T-helper 2 cell treated with Interferon-gamma antibody and Interleukin-4, amounts not matched to agents 5 μg/mL and 100 μg/mL, for 36 hours (primary cell): Measurements from ENCODE around the gene RPS6KA1.
A peak's percentile ranks its signal among the peaks of the same experiment; 100 is the strongest.

Source experiments
- DNase-seq: peaks from one replicate; pipeline ENCODE4 v3.0.0; 2021; ENCODE audit warnings: low spot score
- H3K27ac Mint-ChIP-seq: one replicate; pipeline ENCODE4 v1.8.0; 2021; ENCODE audit warnings: mild to moderate bottlenecking, mixed read lengths
- H3K27me3 Mint-ChIP-seq: one replicate; pipeline ENCODE4 v1.8.0; 2021; ENCODE audit warnings: low read depth, mixed read lengths
- H3K36me3 Mint-ChIP-seq: one replicate; pipeline ENCODE4 v1.8.0; 2021; ENCODE audit warnings: low read depth, mixed read lengths
- H3K4me1 Mint-ChIP-seq: one replicate; pipeline ENCODE4 v1.8.0; 2021; ENCODE audit warnings: low read depth, mixed read lengths
- H3K4me3 Mint-ChIP-seq: one replicate; pipeline ENCODE4 v1.8.0; 2022; ENCODE audit warnings: mild to moderate bottlenecking, moderate library complexity, mixed read lengths
- H3K9me3 Mint-ChIP-seq: one replicate; pipeline ENCODE4 v1.8.0; 2021; ENCODE audit warnings: mixed read lengths

The RPS6KA1 gene

GRCh38 chr1:26520339-26520738, 9.2 kb upstream of the RPS6KA1 start:
- no peak for DNase-seq

GRCh38 chr1:26521669-26522030, 7.9 kb upstream of the RPS6KA1 start:
- Mint-ChIP-seq H3K36me3 (no peaks in the 10 kb centered on the region), H3K4me1 (no peaks in the 10 kb centered on the region), H3K9me3 (no peaks in the 10 kb centered on the region), H3K4me3 (no peak overlapping the region), H3K27me3 (peaks cover 12% of the 10 kb centered on the region), H3K27ac (no peak overlapping the region)
- no peak for DNase-seq

More at GRCh38 chr1:26520339-26520738, 9.2 kb upstream of the RPS6KA1 start:
- Mint-ChIP-seq H3K27me3 (peaks cover 12% of the 10 kb centered on the region), H3K27ac (no peak overlapping the region), H3K4me1 (no peaks in the 10 kb centered on the region), H3K4me3 (no peak overlapping the region), H3K36me3 (no peaks in the 10 kb centered on the region), H3K9me3 (no peaks in the 10 kb centered on the region)

GRCh38 chr1:26522073-26522472, 7.5 kb upstream of the RPS6KA1 start:
- Mint-ChIP-seq H3K4me1 (no peaks in the 10 kb centered on the region), H3K27me3 (peaks cover 12% of the 10 kb centered on the region), H3K27ac (no peak overlapping the region), H3K4me3 (no peak overlapping the region), H3K36me3 (no peaks in the 10 kb centered on the region), H3K9me3 (no peaks in the 10 kb centered on the region)
- DNase-seq, result no peak

- no peak overlapping the region for H3K27ac Mint-ChIP-seq
- peaks cover 2% of the 10 kb centered on the region for H3K4me1 Mint-ChIP-seq
- H3K36me3 Mint-ChIP-seq, result no peaks in the 10 kb centered on the region
- H3K27me3 Mint-ChIP-seq, result peaks cover 14% of the 10 kb centered on the region
- H3K9me3 Mint-ChIP-seq, result no peaks in the 10 kb centered on the region
- DNase-seq, result no peak
- no peak overlapping the region for H3K4me3 Mint-ChIP-seq
These were observed 5.4 kb upstream of the RPS6KA1 start for GRCh38 chr1:26524181-26524580.

- peaks cover 14% of the 10 kb centered on the region for H3K27me3 Mint-ChIP-seq
- no peaks in the 10 kb centered on the region for H3K9me3 Mint-ChIP-seq
- no peaks in the 10 kb centered on the region for H3K36me3 Mint-ChIP-seq
- H3K4me3 Mint-ChIP-seq, result no peak overlapping the region
- H3K4me1 Mint-ChIP-seq, result peaks cover 14% of the 10 kb centered on the region
- H3K27ac Mint-ChIP-seq, result no peak overlapping the region
- no peak for DNase-seq
These were observed 3.3 kb upstream of the RPS6KA1 start for GRCh38 chr1:26526287-26526686.

GRCh38 chr1:26529405-26529654, 231 bp upstream of the RPS6KA1 start:
- Mint-ChIP-seq H3K36me3 (no peaks in the 10 kb centered on the region), H3K27me3 (peaks cover 6% of the 10 kb centered on the region), H3K27ac (peak overlapping the region; percentile 93), H3K4me1 (peaks cover 18% of the 10 kb centered on the region), H3K4me3 (peak overlapping the region; percentile 96), H3K9me3 (no peaks in the 10 kb centered on the region)
- DNase-seq, result no peak

- no peaks in the 10 kb centered on the region for H3K9me3 Mint-ChIP-seq
- H3K27me3 Mint-ChIP-seq, result peaks cover 2% of the 10 kb centered on the region
- peaks cover 28% of the 10 kb centered on the region for H3K4me1 Mint-ChIP-seq
- peak overlapping the region; percentile 62 for H3K27ac Mint-ChIP-seq
- no peaks in the 10 kb centered on the region for H3K36me3 Mint-ChIP-seq
- DNase-seq, result no peak
- H3K4me3 Mint-ChIP-seq, result peak overlapping the region; percentile 89
These were observed 891 bp downstream of the RPS6KA1 start for GRCh38 chr1:26530410-26530894.

- Mint-ChIP-seq H3K27ac (no peak overlapping the region), H3K27me3 (peaks cover 2% of the 10 kb centered on the region), H3K36me3 (no peaks in the 10 kb centered on the region), H3K9me3 (no peaks in the 10 kb centered on the region), H3K4me3 (peak overlapping the region; percentile 89), H3K4me1 (peaks cover 28% of the 10 kb centered on the region)
- DNase-seq, result no peak
These were observed 1.5 kb downstream of the RPS6KA1 start for GRCh38 chr1:26530895-26531598.

GRCh38 chr1:26531651-26532131, 2.1 kb downstream of the RPS6KA1 start:
- Mint-ChIP-seq H3K4me1 (peaks cover 28% of the 10 kb centered on the region), H3K4me3 (peak overlapping the region; percentile 29), H3K36me3 (no peaks in the 10 kb centered on the region), H3K27me3 (peaks cover 2% of the 10 kb centered on the region), H3K9me3 (no peaks in the 10 kb centered on the region), H3K27ac (no peak overlapping the region)
- no peak for DNase-seq

- H3K4me1 Mint-ChIP-seq, result peaks cover 44% of the 10 kb centered on the region
- DNase-seq, result no peak
- H3K4me3 Mint-ChIP-seq, result no peak overlapping the region
- no peaks in the 10 kb centered on the region for H3K27me3 Mint-ChIP-seq
- peaks cover 5% of the 10 kb centered on the region for H3K36me3 Mint-ChIP-seq
- no peak overlapping the region for H3K27ac Mint-ChIP-seq
- no peaks in the 10 kb centered on the region for H3K9me3 Mint-ChIP-seq
These were observed 4.5 kb downstream of the RPS6KA1 start for GRCh38 chr1:26533951-26534509.

GRCh38 chr1:26535201-26535600, 5.6 kb downstream of the RPS6KA1 start:
- Mint-ChIP-seq H3K27me3 (no peaks in the 10 kb centered on the region), H3K27ac (peak overlapping the region; percentile 1), H3K9me3 (no peaks in the 10 kb centered on the region), H3K36me3 (peaks cover 11% of the 10 kb centered on the region), H3K4me3 (peak overlapping the region; percentile 2), H3K4me1 (peaks cover 51% of the 10 kb centered on the region)
- DNase-seq, result no peak

- H3K27me3 Mint-ChIP-seq, result no peaks in the 10 kb centered on the region
- no peak overlapping the region for H3K27ac Mint-ChIP-seq
- peaks cover 12% of the 10 kb centered on the region for H3K36me3 Mint-ChIP-seq
- H3K4me3 Mint-ChIP-seq, result no peak overlapping the region
- no peak for DNase-seq
- peaks cover 49% of the 10 kb centered on the region for H3K4me1 Mint-ChIP-seq
- no peaks in the 10 kb centered on the region for H3K9me3 Mint-ChIP-seq
These were observed 6.5 kb downstream of the RPS6KA1 start for GRCh38 chr1:26536081-26536480.

- H3K27me3 Mint-ChIP-seq, result no peaks in the 10 kb centered on the region
- peaks cover 12% of the 10 kb centered on the region for H3K36me3 Mint-ChIP-seq
- H3K27ac Mint-ChIP-seq, result no peak overlapping the region
- no peak overlapping the region for H3K4me3 Mint-ChIP-seq
- DNase-seq, result no peak
- H3K4me1 Mint-ChIP-seq, result peaks cover 48% of the 10 kb centered on the region
- H3K9me3 Mint-ChIP-seq, result no peaks in the 10 kb centered on the region
These were observed 7.0 kb downstream of the RPS6KA1 start for GRCh38 chr1:26536521-26536920.

- no peak overlapping the region for H3K4me3 Mint-ChIP-seq
- no peak for DNase-seq
These were observed 8.4 kb downstream of the RPS6KA1 start for GRCh38 chr1:26537951-26538352.

More at GRCh38 chr1:26537951-26538352, 8.4 kb downstream of the RPS6KA1 start:
- Mint-ChIP-seq H3K9me3 (no peaks in the 10 kb centered on the region), H3K27me3 (no peaks in the 10 kb centered on the region), H3K27ac (peak overlapping the region; percentile 67), H3K36me3 (peaks cover 15% of the 10 kb centered on the region), H3K4me1 (peaks cover 62% of the 10 kb centered on the region)
